Left hindlimb (tissue), 1 donor: ENCODE data around the gene LRRN4.

Experiments
- DNase-seq: peaks from one replicate; pipeline ENCODE4 v3.0.0-alpha.2; 2018

LRRN4 gene

GRCh38 chr20:6029538-6029937, 24.3 kb downstream of the LRRN4 start:
- no peak for DNase-seq

GRCh38 chr20:6028818-6029217, 25.0 kb downstream of the LRRN4 start:
- no peak for DNase-seq

- no peak for DNase-seq
Measured at GRCh38 chr20:6026051-6026450, 27.8 kb downstream of the LRRN4 start.

GRCh38 chr20:6024768-6025167, 29.1 kb downstream of the LRRN4 start:
- no peak for DNase-seq

GRCh38 chr20:6017880-6018279, 36.0 kb downstream of the LRRN4 start:
- no peak for DNase-seq

- no peak for DNase-seq
Measured at GRCh38 chr20:6017467-6017866, 36.4 kb downstream of the LRRN4 start.

GRCh38 chr20:6014957-6015356, 38.9 kb downstream of the LRRN4 start:
- DNase-seq, result no peak

- DNase-seq, result no peak
Measured at GRCh38 chr20:6014017-6014416, 39.8 kb downstream of the LRRN4 start.

GRCh38 chr20:6012179-6012578, 41.7 kb downstream of the LRRN4 start:
- DNase-seq, result no peak

GRCh38 chr20:6008254-6008653, 45.6 kb downstream of the LRRN4 start:
- DNase-seq, result no peak

GRCh38 chr20:6007529-6008103, 46.2 kb downstream of the LRRN4 start:
- no peak for DNase-seq

GRCh38 chr20:6007094-6007528, 46.7 kb downstream of the LRRN4 start:
- no peak for DNase-seq

GRCh38 chr20:6006603-6006949, 47.3 kb downstream of the LRRN4 start:
- no peak for DNase-seq

- DNase-seq, result no peak
Measured at GRCh38 chr20:6000871-6001270, 53.0 kb downstream of the LRRN4 start.

GRCh38 chr20:5999783-6000182, 54.1 kb downstream of the LRRN4 start:
- DNase-seq, result no peak

- no peak for DNase-seq
Measured at GRCh38 chr20:5996765-5997164, 57.1 kb downstream of the LRRN4 start.

GRCh38 chr20:5991623-5992441, 62.0 kb downstream of the LRRN4 start:
- DNase-seq, result no peak

GRCh38 chr20:5990946-5991345, 62.9 kb downstream of the LRRN4 start:
- DNase-seq, result no peak
